HG03159 (cell line): ENCODE measurements around the gene PSMF1.
A peak's percentile ranks its signal among the peaks of the same experiment; 100 is the strongest.
"Not testable (repeated sequence)": the region's sequence is repeated elsewhere in the genome, so short reads cannot be mapped to it uniquely, and the experiment has no call there.

ENCODE experiments used
- ATAC-seq: cut with Tn5 transposase; IDR thresholded peaks from one replicate; pipeline ENCODE4 v1.9.1; 2021; ENCODE audit warnings: mild to moderate bottlenecking, moderate library complexity; ENCODE audit not compliant: unreplicated experiment

PSMF1 gene

DNA sequence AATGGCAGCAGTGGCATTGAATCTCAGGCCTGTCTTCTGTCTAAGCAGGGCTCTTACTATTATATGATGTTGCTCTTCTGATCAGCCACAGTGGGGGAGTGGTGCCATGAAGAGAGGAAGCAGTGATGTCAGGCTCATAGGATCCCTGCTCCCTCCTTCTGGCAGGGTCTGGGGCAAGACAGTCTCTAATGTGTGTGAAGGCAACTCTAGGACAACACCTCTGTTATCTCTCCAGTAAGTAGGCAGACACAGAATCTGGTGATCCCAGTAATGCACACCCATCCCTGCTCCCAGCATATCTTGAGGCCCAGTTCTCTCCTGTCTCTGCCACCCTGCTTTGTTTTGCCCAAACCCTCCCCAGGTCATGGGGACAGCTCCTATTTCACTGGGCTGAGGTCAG is 93.6 kb downstream of the PSMF1 start:
- ATAC-seq: no peak

DNA sequence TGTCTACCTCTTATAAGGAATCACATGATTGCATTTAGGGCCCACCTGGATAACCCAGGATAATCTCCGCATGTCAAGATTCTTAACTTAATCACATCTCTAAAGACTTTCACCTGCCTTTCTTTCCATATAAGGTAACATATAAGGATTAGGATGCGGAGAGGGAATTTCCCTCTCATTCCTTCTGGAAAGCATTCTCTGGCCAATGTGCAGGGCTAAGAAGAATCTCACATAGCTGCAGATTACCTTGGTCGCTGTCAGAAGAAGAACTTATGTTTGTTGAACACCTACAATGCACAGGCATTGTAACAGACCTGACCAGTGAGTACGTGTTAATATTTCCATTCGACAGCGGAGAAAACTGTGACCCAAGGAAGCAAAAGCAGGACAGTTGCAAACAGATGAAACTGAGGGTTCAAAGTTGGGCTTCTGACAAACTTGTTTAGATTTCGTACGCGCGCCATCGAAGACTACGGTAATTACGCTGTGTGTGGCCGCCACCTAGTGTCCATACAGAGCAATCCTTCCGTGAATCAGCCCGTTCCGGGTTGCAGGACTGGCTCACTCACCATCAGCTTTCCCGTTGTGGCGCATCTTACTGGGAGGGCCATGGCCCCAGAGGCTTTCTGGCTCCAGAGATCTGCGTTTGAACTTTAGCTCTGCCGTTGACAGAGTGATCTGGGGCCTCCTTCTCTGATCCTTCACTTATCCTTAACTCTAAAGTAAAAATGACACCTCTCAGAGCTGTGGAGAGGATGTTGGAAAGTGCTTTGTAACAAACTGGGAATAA is 94.4 kb downstream of the PSMF1 start:
- ATAC-seq: peak; percentile 74

DNA sequence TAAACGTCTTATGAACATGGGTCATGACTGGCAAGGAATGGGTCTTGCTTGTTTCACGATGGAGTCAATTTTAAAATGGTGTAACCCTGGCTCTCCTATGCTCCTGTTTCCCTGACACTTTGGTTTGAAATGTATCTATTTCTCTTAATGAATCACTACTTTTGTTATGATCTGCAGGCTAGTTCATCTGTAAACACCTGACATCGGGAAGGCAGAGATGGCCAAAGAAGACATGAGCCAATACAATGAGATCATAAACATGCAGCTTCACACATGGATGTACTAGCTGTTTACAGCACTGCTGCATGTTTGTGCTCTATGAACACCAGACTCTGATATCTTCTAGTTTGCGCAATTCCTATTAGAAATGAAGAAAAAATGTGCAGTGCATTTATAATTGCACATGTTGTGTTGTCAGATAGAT is 96.4 kb downstream of the PSMF1 start:
- no peak for ATAC-seq

DNA sequence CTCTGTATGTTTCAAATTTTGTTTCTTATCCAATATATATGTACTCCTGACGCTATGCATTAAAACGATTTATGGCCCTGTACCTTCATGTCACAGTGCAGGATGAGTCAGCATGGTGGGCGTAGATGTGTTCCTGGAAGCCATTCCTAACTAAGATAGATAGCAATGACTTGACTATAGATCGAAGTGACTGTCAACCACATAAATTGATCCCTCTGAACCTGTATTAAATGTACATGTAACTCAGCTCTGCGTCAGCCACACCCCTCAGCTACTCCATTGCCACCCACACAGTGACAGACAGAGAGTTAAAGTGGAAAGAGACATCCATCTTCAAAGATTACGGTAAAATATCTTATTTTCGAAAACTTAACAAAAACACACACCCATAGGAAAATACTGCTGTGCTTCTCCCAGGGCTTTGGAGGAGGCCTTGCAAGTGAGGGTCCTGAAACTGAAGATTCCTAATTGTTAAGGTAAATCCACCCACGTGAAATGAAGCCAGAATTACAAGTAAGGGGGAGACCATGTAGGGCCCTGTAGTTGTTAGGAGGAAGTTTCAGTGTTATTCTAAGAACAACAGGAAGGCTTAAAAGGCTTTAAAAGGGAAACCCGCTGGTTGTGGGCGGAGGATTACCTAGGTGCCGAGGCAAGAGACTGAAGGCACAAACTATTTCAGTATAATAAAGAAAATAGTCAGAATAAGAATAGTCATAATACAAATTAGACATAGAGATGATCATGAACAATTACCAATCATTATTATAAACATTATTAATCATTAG is 97.2 kb downstream of the PSMF1 start:
- ATAC-seq: no peak

DNA sequence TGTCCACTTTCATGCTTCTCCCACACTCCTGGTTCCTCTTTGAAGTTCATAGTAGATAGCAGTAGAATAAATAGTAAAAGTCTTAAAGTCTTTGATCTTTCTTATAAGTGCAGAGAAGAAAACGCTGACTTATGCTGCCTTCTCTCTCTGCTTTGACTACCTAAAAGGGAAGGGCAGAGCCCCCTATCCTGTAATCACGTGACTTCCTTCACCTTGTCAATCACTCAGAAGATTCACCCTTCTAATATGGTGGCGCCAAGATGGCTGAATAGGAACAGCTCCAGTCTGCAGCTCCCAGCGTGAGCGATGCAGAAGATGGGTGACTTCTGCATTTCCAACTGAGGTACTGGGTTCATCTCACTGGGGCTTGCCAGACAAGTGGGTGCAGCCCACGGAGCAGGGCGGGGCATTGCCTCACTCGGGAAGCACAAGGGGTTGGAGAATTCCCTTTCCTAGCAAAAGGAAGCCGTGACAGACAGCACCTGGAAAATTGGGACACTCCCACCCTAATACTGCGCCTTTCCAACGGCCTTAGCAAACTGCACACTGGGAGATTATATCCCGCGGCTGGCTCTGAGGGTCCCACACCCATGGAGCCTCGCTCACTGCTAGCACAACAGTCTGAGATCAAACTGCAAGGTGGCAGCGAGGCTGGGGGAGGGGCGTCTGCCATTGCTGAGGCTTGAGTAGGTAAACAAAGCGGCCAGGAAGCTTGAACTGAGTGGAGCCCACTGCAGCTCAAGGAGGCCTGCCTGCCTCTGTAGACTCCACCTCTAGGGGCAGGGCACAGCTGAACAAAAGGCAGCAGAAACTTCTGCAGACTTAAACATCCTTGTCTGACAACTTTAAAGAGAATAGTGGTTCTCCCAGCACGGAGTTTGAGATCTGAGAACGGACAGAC is 98.4 kb downstream of the PSMF1 start:
- ATAC-seq: not testable (repeated sequence)
